H1 (cell line): ENCODE data around the gene PLEKHG4. TPM values are rescaled to one million over a fixed set of nuclear protein-coding genes. Genes with fewer than 3 reads are reported as not detected.

Experiments
- CTCF ChIA-PET: fragments of 300-600 bp; sonication (Branson Sonifier 250); formaldehyde crosslinking; loops from one replicate; lab custom pipeline; 2021; ENCODE audit not compliant: partially characterized antibody; lab: Charles Lee
- POLR2A ChIA-PET: fragments of 300-600 bp; sonication (Branson Sonifier 250); formaldehyde crosslinking; loops from one replicate; lab custom pipeline; 2021; ENCODE audit warnings: inconsistent platforms; ENCODE audit not compliant: partially characterized antibody; lab: Charles Lee
- DNase-seq, 2 experiments: peaks; one replicate each; pipeline versions ENCODE4 v3.0.0 to v3.0.0-alpha.2; 2010 to 2022; ENCODE audit warnings: low spot score in 2 of 2, low read depth in 1 of 2, mixed read lengths in 1 of 2
- FAIRE-seq: peaks from 2 replicates; lab custom pipeline; 2011; peaks lifted over from hg19 to GRCh38; lab: Jason Lieb, UNC
- H2AFZ ChIP-seq: 2 replicates; pipeline ENCODE4 v1.8.1; 2012; ENCODE audit warnings: low read length, inconsistent platforms
- H2AK5ac ChIP-seq: 2 replicates; pipeline ENCODE4 v1.6.1; 2013; ENCODE audit warnings: low read depth, low read length
- H2BK120ac ChIP-seq: replicated peaks from 2 replicates; pipeline ENCODE3; 2013; ENCODE audit warnings: low read depth, low read length, inconsistent platforms
- H2BK12ac ChIP-seq: 2 replicates; pipeline ENCODE4 v1.6.1; 2013; ENCODE audit warnings: low read depth, low read length
- H2BK15ac ChIP-seq: 2 replicates; pipeline ENCODE4 v1.6.1; 2013; ENCODE audit warnings: low read length
- H2BK20ac ChIP-seq: 2 replicates; pipeline ENCODE4 v1.6.1; 2013; ENCODE audit warnings: low read length
- H2BK5ac ChIP-seq: 2 replicates; pipeline ENCODE4 v1.6.1; 2013; ENCODE audit warnings: low read depth, low read length
- H3K14ac ChIP-seq: 2 replicates; pipeline ENCODE4 v1.6.1; 2013; ENCODE audit warnings: inconsistent platforms; ENCODE audit not compliant: insufficient read length
- H3K18ac ChIP-seq: 2 replicates; pipeline ENCODE4 v1.6.1; 2013; ENCODE audit warnings: low read length; ENCODE audit errors: extremely low read depth
- H3K23ac ChIP-seq: 2 replicates; pipeline ENCODE4 v1.6.1; 2013; ENCODE audit warnings: inconsistent platforms; ENCODE audit not compliant: insufficient read length
- H3K23me2 ChIP-seq: 2 replicates; pipeline ENCODE4 v1.6.1; 2013; ENCODE audit warnings: low read depth, low read length
- H3K27ac ChIP-seq: 2 replicates; pipeline ENCODE4 v1.6.1; 2011; ENCODE audit warnings: low read depth, low read length, inconsistent platforms
- H3K27me3 ChIP-seq, 4 experiments: replicated peaks in 1 of 4; 1 replicate in 1 of 4; 2 replicates in 3 of 4; pipeline versions ENCODE4 v1.6.1 to v1.8.1; 2011 to 2013; ENCODE audit warnings: low read length in 3 of 4, mild to moderate bottlenecking in 3 of 4, inconsistent platforms in 2 of 4, mixed read lengths in 2 of 4, moderate library complexity in 1 of 4; ENCODE audit not compliant: control insufficient read depth in 3 of 4, insufficient read depth in 3 of 4; ENCODE audit errors: extremely low read depth in 1 of 4
- H3K36me3 ChIP-seq, 4 experiments: 2 replicates each; pipeline versions ENCODE4 v1.6.1 to v1.8.1; 2011 to 2013; ENCODE audit warnings: mild to moderate bottlenecking in 4 of 4, low read length in 3 of 4, moderate library complexity in 2 of 4, control low read depth in 1 of 4, inconsistent platforms in 1 of 4; ENCODE audit not compliant: insufficient read depth in 4 of 4, control insufficient read depth in 2 of 4
- H3K4ac ChIP-seq: replicated peaks from 2 replicates; pipeline ENCODE3; 2013; ENCODE audit warnings: low read length, low read depth, mixed read lengths, inconsistent platforms; ENCODE audit not compliant: insufficient read length
- H3K4me1 ChIP-seq, 4 experiments: replicated peaks in 1 of 4; 1 replicate in 1 of 4; 2 replicates in 3 of 4; pipeline versions ENCODE4 v1.6.1 to v1.8.1; 2011 to 2013; ENCODE audit warnings: low read length in 3 of 4, inconsistent platforms in 2 of 4, mixed read lengths in 1 of 4; ENCODE audit not compliant: insufficient read depth in 4 of 4, control insufficient read depth in 3 of 4
- H3K4me2 ChIP-seq, 2 experiments: 2 replicates each; pipeline versions ENCODE4 v1.6.1 to v1.8.1; 2011 to 2013; ENCODE audit warnings: low read depth in 2 of 2, low read length in 2 of 2, control low read depth in 1 of 2, inconsistent platforms in 1 of 2, mild to moderate bottlenecking in 1 of 2; ENCODE audit not compliant: insufficient read depth in 1 of 2
- H3K4me3 ChIP-seq, 4 experiments: fragments of 200-600, 300-600 bp in 1 of 4; sonication (generic), shearing (Covaris generic), sonication (Bioruptor Twin) in 1 of 4; 2 replicates each; pipeline versions ENCODE4 v1.5.1 to v1.8.1; 2011 to 2016; ENCODE audit warnings: low read length in 4 of 4, low read depth in 3 of 4, control low read depth in 2 of 4, inconsistent platforms in 2 of 4, mild to moderate bottlenecking in 2 of 4, mixed read lengths in 1 of 4, moderate library complexity in 1 of 4; ENCODE audit not compliant: insufficient read depth in 2 of 4; ENCODE audit errors: extremely low read depth in 1 of 4
- H3K56ac ChIP-seq: replicated peaks from 2 replicates; pipeline ENCODE3; 2013; ENCODE audit warnings: low read depth, mild to moderate bottlenecking, mixed read lengths, low read length, inconsistent platforms; ENCODE audit not compliant: insufficient read length
- H3K79me1 ChIP-seq: 2 replicates; pipeline ENCODE4 v1.6.1; 2013; ENCODE audit warnings: low read depth, low read length, control low read depth
- H3K79me2 ChIP-seq, 2 experiments: 2 replicates each; pipeline versions ENCODE4 v1.6.1 to v1.8.1; 2012 to 2013; ENCODE audit warnings: low read length in 2 of 2, mild to moderate bottlenecking in 2 of 2, inconsistent platforms in 1 of 2; ENCODE audit not compliant: insufficient read depth in 2 of 2, control insufficient read depth in 1 of 2
- H3K9ac ChIP-seq, 4 experiments: replicated peaks in 1 of 4; 1 replicate in 1 of 4; 2 replicates in 3 of 4; pipeline versions ENCODE4 v1.6.1 to v1.8.1; 2011 to 2013; ENCODE audit warnings: low read depth in 3 of 4, low read length in 3 of 4, control low read depth in 2 of 4, mild to moderate bottlenecking in 2 of 4, moderate library complexity in 2 of 4, inconsistent platforms in 1 of 4; ENCODE audit errors: extremely low read depth in 1 of 4
- H3K9me3 ChIP-seq, 2 experiments: 2 replicates each; pipeline versions ENCODE4 v1.6.1 to v1.8.1; 2012 to 2013; ENCODE audit warnings: mild to moderate bottlenecking in 2 of 2, moderate library complexity in 2 of 2, control low read depth in 1 of 2, inconsistent platforms in 1 of 2, low read depth in 1 of 2, low read length in 1 of 2, mixed read lengths in 1 of 2; ENCODE audit not compliant: insufficient read depth in 2 of 2
- H4K20me1 ChIP-seq, 2 experiments: replicated peaks in 1 of 2; 2 replicates each; pipeline versions ENCODE3 to v1.8.1; 2011 to 2013; ENCODE audit warnings: inconsistent platforms in 2 of 2, low read length in 2 of 2, mild to moderate bottlenecking in 1 of 2; ENCODE audit not compliant: insufficient read depth in 2 of 2, control insufficient read depth in 1 of 2
- H4K5ac ChIP-seq: 2 replicates; pipeline ENCODE4 v1.6.1; 2013; ENCODE audit warnings: low read length, low read depth, mixed read lengths, inconsistent platforms; ENCODE audit not compliant: insufficient read length
- H4K8ac ChIP-seq: 2 replicates; pipeline ENCODE4 v1.8.0; 2013; ENCODE audit warnings: mild to moderate bottlenecking, moderate library complexity, low read length, inconsistent platforms; ENCODE audit not compliant: insufficient read depth; ENCODE audit errors: extremely low read depth
- H4K91ac ChIP-seq: replicated peaks from 2 replicates; pipeline ENCODE3; 2013; ENCODE audit warnings: low read length, mixed read lengths, inconsistent platforms; ENCODE audit not compliant: insufficient read length
- CBX5 ChIP-seq: fragments of 300-800, 300-1000 bp; sonication (generic); IDR thresholded peaks from 2 replicates; pipeline ENCODE4 v1.7.1; 2016; ENCODE audit warnings: antibody characterized with exemption, low read length, low read depth
- CTBP2 ChIP-seq: IDR thresholded peaks from 2 replicates; pipeline ENCODE4 v1.7.0; 2011; ENCODE audit warnings: borderline replicate concordance, mild to moderate bottlenecking, moderate library complexity, mixed read lengths, low read length; ENCODE audit not compliant: insufficient read depth, insufficient read length
- EP300 ChIP-seq, 2 experiments: IDR thresholded peaks; 1 replicate in 1 of 2; 2 replicates in 1 of 2; pipeline ENCODE4 v1.6.1; 2011 to 2012; ENCODE audit warnings: low read depth in 2 of 2, low read length in 2 of 2, mild to moderate bottlenecking in 2 of 2, borderline replicate concordance in 1 of 2, inconsistent platforms in 1 of 2, moderate library complexity in 1 of 2
- HDAC2 ChIP-seq, 2 experiments: fragments of 300-600 bp in 1 of 2; sonication (generic) in 1 of 2; IDR thresholded peaks; 2 replicates each; pipeline ENCODE4 v1.6.1; 2011 to 2012; ENCODE audit warnings: low read depth in 2 of 2, low read length in 2 of 2, mild to moderate bottlenecking in 2 of 2, moderate library complexity in 2 of 2, borderline replicate concordance in 1 of 2, inconsistent platforms in 1 of 2
- RBBP5 ChIP-seq: IDR thresholded peaks from 2 replicates; pipeline ENCODE4 v1.7.1; 2012; ENCODE audit warnings: low read depth, mild to moderate bottlenecking, inconsistent platforms, low read length, moderate library complexity, borderline replicate concordance
- RFX5 ChIP-seq: IDR thresholded peaks from 2 replicates; pipeline ENCODE4 v1.6.1; 2011; ENCODE audit warnings: low read depth, low read length, improper control_type of control experiment, borderline replicate concordance
- SIRT6 ChIP-seq: IDR thresholded peaks from one replicate; pipeline ENCODE4 v1.7.1; 2012; ENCODE audit warnings: low read length, inconsistent platforms
- SIX5 ChIP-seq: IDR thresholded peaks from 2 replicates; pipeline ENCODE4 v1.6.1; 2011; ENCODE audit warnings: mild to moderate bottlenecking, low read depth, low read length
- YY1 ChIP-seq: IDR thresholded peaks from 2 replicates; pipeline ENCODE4 v1.6.1; 2011; ENCODE audit warnings: low read depth, mild to moderate bottlenecking, low read length
- ZNF274 ChIP-seq: IDR thresholded peaks from 2 replicates; pipeline ENCODE4 v1.7.0; 2012; ENCODE audit warnings: low read length, borderline replicate concordance; ENCODE audit errors: extremely low read depth
- WGBS, 2 experiments: shearing (Covaris generic) in 1 of 2; methylation state at CpG; one replicate each; pipeline versions ENCODE4 v1.1.6 to v1.1.7; 2013 to 2015; ENCODE audit warnings: low lambda C conversion rate in 2 of 2, mixed read lengths in 2 of 2, inconsistent platforms in 1 of 2, low coverage in 1 of 2, missing lambda C conversion rate in 1 of 2; ENCODE audit not compliant: insufficient replicate concordance in 2 of 2, insufficient coverage in 1 of 2, insufficient read length in 1 of 2; ENCODE audit errors: extremely low coverage in 1 of 2, missing lambda C conversion rate in 1 of 2; 5-methylcytosine and 5-hydroxymethylcytosine counted together
- polyA plus RNA-seq, 7 experiments: library from polyadenylated mRNA; depleted of rRNA in 3 of 7; stranded (reverse) in 5 of 7; unstranded in 2 of 7; fragments of >200 nt in 5 of 7; fragments of 200-250 nt in 2 of 7; gene quantifications; 1 replicate in 5 of 7; 2 replicates in 1 of 7; 4 replicates in 1 of 7; pipeline versions ENCODE4 v1.2.1 to v1.2.3, GENCODE V29; 2011 to 2013; ENCODE audit warnings: missing spikeins in 2 of 7, mixed read lengths in 2 of 7
- total RNA-seq: library from RNA; stranded (reverse); fragmentation: NEBNext Ultra II Directional; extraction: Animal tissue kit (Norgen Biotek cat#: 25700); gene quantifications from 2 replicates; pipeline ENCODE4 v1.2.1, GENCODE V29; 2021

Gene PLEKHG4
- total and polyA plus RNA-seq, 2 of the 8 experiments (the other 6 are each of a cell fraction or from before 2014, with no cell fraction given): 7.7 to 11.1 TPM

- Histone ChIP-seq H2BK120ac (no peak overlapping the region), H2AFZ (no peak overlapping the region), H3K4ac (no peak overlapping the region), H4K20me1 (peaks cover under 1 to 5% of the 10 kb centered on the region in 2 experiments), H3K27ac (no peak overlapping the region), H3K27me3 (peaks cover 0 to 15% (median 12%) of the 10 kb centered on the region in 4 experiments; a peak in 5 of 7 replicates), H3K14ac (no peak overlapping the region), H3K9me3 (no peaks in the 10 kb centered on the region), H3K4me1 (peaks cover 0 to 2% (median 0%) of the 10 kb centered on the region in 4 experiments; a peak in 1 of 7 replicates), H3K4me3 (peak overlapping the region in 1 of 4 experiments; percentile 70; a peak in 1 of 8 replicates), H2AK5ac (no peak overlapping the region), H2BK12ac (no peak overlapping the region), H3K9ac (no peak overlapping the region), H3K79me2 (no peaks in the 10 kb centered on the region), H4K5ac (no peak overlapping the region), H2BK15ac (no peak overlapping the region), H3K56ac (no peak overlapping the region), H4K8ac (no peak overlapping the region; the same call in 1 of the 2 replicates), H2BK20ac (no peak overlapping the region), H3K18ac (no peak overlapping the region), H2BK5ac (no peak overlapping the region), H4K91ac (no peak overlapping the region), H3K4me2 (peak overlapping the region in 1 of 2 experiments; percentile 0; a peak in 1 of 4 replicates), H3K23ac (no peak overlapping the region), H3K79me1 (no peaks in the 10 kb centered on the region), H3K23me2 (peaks cover 4% of the 10 kb centered on the region; the same call in 1 of the 2 replicates), H3K36me3 (no peaks in the 10 kb centered on the region)
- 91% methylated on average over 15 of the region's 15 CpGs; no CpG with 5 or more reads in 1 of the 2 experiments for WGBS, 2 experiments
- no peak for DNase-seq
- ChIA-PET CTCF (interaction anchor here (0.6 to 10.5 kb wide), 19 partner anchors 10 to 297 kb away, joined by 3 to 217 read pairs (median 5); partner anchors contain the start of genes ATP6V0D1, FHOD1, KCTD19 and LRRC36), POLR2A (interaction anchor here (1.4 to 2.8 kb wide), 3 partner anchors 16 to 48 kb away, joined by 4 to 12 read pairs (median 4); partner anchors contain the start of genes FHOD1 and SLC9A5)
- FAIRE-seq: no peak
- TF ChIP-seq YY1: no peak
- no peak for TF ChIP-seq ZNF274
- TF ChIP-seq HDAC2 (IDR thresholded peaks at IDR 0.05; ENCODE audit: borderline replicate concordance in 1 of 2, low read depth in 2 of 2, low read length in 2 of 2): no peak
- TF ChIP-seq RFX5: no peak
- TF ChIP-seq SIX5: no peak
- TF ChIP-seq RBBP5: no peak
- TF ChIP-seq CTBP2: no peak
- TF ChIP-seq SIRT6: no peak
- no peak for TF ChIP-seq EP300 (IDR thresholded peaks at IDR 0.05; ENCODE audit: borderline replicate concordance in 1 of 2, low read depth in 2 of 2, low read length in 2 of 2)
- TF ChIP-seq CBX5: no peak
These were observed 1.0 kb downstream of the PLEKHG4 start for GRCh38 chr16:67280090-67281015.
